ENCODE results near the gene RAD23A.

RAD23A gene

GRCh38 chr19:12939975-12940423, 5.7 kb upstream of the RAD23A start:
- H3K4me3 ChIP-seq (ENCODE audit: low read length): peak overlapping the region; percentile 99
- H3K4me2 ChIP-seq (ENCODE audit: low read length): peak overlapping the region; percentile 80
- peak overlapping the region; percentile 99 for H3K9ac ChIP-seq (ENCODE audit: low read depth, low read length)
- no peaks in the 10 kb centered on the region for H3K9me3 ChIP-seq (replicated peaks; ENCODE audit: low read length)
- no peaks in the 10 kb centered on the region for H3K27me3 ChIP-seq (ENCODE audit: control insufficient read depth, insufficient read depth, low read length)
- H3K36me3 ChIP-seq (ENCODE audit: insufficient read depth, low read length): peaks cover 63% of the 10 kb centered on the region
- peaks cover 35% of the 10 kb centered on the region for H3K4me1 ChIP-seq (ENCODE audit: control insufficient read depth, insufficient read depth, low read length)

GRCh38 chr19:12940897-12941296, 4.8 kb upstream of the RAD23A start:
- H3K4me3 ChIP-seq (ENCODE audit: low read length): peak overlapping the region; percentile 99
- H3K9me3 ChIP-seq (replicated peaks; ENCODE audit: low read length): no peaks in the 10 kb centered on the region

DNA sequence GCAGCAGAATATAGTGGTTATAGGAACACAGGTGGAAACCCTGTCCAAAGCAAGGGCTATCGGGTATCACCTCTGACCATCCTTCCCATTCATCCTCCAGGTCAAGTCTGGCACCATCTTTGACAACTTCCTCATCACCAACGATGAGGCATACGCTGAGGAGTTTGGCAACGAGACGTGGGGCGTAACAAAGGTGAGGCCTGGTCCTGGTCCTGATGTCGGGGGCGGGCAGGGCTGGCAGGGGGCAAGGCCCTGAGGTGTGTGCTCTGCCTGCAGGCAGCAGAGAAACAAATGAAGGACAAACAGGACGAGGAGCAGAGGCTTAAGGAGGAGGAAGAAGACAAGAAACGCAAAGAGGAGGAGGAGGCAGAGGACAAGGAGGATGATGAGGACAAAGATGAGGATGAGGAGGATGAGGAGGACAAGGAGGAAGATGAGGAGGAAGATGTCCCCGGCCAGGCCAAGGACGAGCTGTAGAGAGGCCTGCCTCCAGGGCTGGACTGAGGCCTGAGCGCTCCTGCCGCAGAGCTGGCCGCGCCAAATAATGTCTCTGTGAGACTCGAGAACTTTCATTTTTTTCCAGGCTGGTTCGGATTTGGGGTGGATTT, 2.1 kb upstream of the RAD23A start:
- H3K9ac ChIP-seq (ENCODE audit: low read depth, low read length): no peak overlapping the region
- no peaks in the 10 kb centered on the region for H3K9me3 ChIP-seq (replicated peaks; ENCODE audit: low read length)
- peaks cover 38% of the 10 kb centered on the region for H3K4me1 ChIP-seq (ENCODE audit: control insufficient read depth, insufficient read depth, low read length)
- peaks cover 74% of the 10 kb centered on the region for H3K36me3 ChIP-seq (ENCODE audit: insufficient read depth, low read length)
- no peaks in the 10 kb centered on the region for H3K27me3 ChIP-seq (ENCODE audit: control insufficient read depth, insufficient read depth, low read length)
- H3K4me3 ChIP-seq (ENCODE audit: low read length): no peak overlapping the region
- H3K4me2 ChIP-seq (ENCODE audit: low read length): no peak overlapping the region

More at GRCh38 chr19:12940897-12941296, 4.8 kb upstream of the RAD23A start:
- Histone ChIP-seq H3K27me3 (ENCODE audit: control insufficient read depth, insufficient read depth, low read length) (no peaks in the 10 kb centered on the region), H3K9ac (ENCODE audit: low read depth, low read length) (no peak overlapping the region), H3K4me1 (ENCODE audit: control insufficient read depth, insufficient read depth, low read length) (peaks cover 35% of the 10 kb centered on the region), H3K36me3 (ENCODE audit: insufficient read depth, low read length) (peaks cover 64% of the 10 kb centered on the region), H3K4me2 (ENCODE audit: low read length) (peak overlapping the region; percentile 80)

DNA sequence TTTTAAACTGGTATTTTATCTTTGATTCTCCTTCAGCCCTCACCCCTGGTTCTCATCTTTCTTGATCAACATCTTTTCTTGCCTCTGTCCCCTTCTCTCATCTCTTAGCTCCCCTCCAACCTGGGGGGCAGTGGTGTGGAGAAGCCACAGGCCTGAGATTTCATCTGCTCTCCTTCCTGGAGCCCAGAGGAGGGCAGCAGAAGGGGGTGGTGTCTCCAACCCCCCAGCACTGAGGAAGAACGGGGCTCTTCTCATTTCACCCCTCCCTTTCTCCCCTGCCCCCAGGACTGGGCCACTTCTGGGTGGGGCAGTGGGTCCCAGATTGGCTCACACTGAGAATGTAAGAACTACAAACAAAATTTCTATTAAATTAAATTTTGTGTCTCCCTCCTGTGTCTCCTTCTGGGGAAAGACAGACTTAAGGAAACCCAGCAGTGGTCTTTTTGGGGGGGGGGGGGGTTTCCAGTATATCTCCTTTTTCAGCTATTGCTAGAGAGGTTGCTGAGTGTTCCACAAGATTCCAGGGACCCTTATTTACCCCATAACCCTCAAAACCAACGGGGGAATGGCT, 1.5 kb upstream of the RAD23A start:
- H3K4me1 ChIP-seq (ENCODE audit: control insufficient read depth, insufficient read depth, low read length): peaks cover 39% of the 10 kb centered on the region

DNA sequence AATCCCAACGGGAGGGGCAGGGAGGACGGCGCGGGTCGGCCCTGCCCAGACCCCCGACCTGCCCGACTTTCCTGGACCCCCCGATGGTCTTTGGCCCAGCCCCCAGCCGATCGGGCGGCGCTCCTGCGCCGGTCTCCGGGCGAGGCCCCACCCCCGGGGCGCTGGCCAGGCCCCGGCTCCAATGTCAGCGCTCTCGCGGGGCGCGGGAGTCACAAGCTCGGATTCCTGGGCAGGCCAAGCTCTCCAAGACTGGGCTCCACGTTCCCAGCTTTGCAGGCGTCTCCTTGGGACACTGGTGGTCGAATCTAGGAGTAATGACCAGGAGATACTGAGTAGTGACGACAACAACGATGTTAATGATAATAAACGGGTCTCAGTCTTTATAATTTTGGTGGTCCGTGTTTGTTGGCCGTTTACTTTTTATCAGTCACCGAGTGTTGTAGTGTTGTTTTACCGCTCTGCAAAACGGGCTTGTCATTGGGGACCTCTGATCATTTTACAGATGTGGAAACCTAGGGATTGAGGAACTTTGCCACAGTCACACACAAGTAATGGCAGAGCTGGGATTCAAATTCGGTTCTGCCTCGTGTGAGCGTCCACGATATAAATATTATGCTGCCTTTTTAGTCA, 545 bp downstream of the RAD23A start:
- peaks cover 64% of the 10 kb centered on the region for H3K36me3 ChIP-seq (ENCODE audit: insufficient read depth, low read length)
- peaks cover 26% of the 10 kb centered on the region for H3K4me1 ChIP-seq (ENCODE audit: control insufficient read depth, insufficient read depth, low read length)
- no peaks in the 10 kb centered on the region for H3K27me3 ChIP-seq (ENCODE audit: control insufficient read depth, insufficient read depth, low read length)
- peak overlapping the region; percentile 93 for H3K9ac ChIP-seq (ENCODE audit: low read depth, low read length)
- H3K4me2 ChIP-seq (ENCODE audit: low read length): peak overlapping the region; percentile 93
- H3K4me3 ChIP-seq (ENCODE audit: low read length): peak overlapping the region; percentile 74
- no peaks in the 10 kb centered on the region for H3K9me3 ChIP-seq (replicated peaks; ENCODE audit: low read length)

More for the DNA sequence above, 1.5 kb upstream of the RAD23A start:
- no peak overlapping the region for H3K9ac ChIP-seq (ENCODE audit: low read depth, low read length)
- H3K4me3 ChIP-seq (ENCODE audit: low read length): no peak overlapping the region
- H3K36me3 ChIP-seq (ENCODE audit: insufficient read depth, low read length): peaks cover 74% of the 10 kb centered on the region
- no peaks in the 10 kb centered on the region for H3K27me3 ChIP-seq (ENCODE audit: control insufficient read depth, insufficient read depth, low read length)
- H3K9me3 ChIP-seq (replicated peaks; ENCODE audit: low read length): no peaks in the 10 kb centered on the region
- H3K4me2 ChIP-seq (ENCODE audit: low read length): no peak overlapping the region

GRCh38 chr19:12946731-12947496, 1.3 kb downstream of the RAD23A start:
- peak overlapping the region; percentile 93 for H3K4me2 ChIP-seq (ENCODE audit: low read length)
- no peaks in the 10 kb centered on the region for H3K9me3 ChIP-seq (replicated peaks; ENCODE audit: low read length)
- H3K4me1 ChIP-seq (ENCODE audit: control insufficient read depth, insufficient read depth, low read length): peaks cover 27% of the 10 kb centered on the region
- no peaks in the 10 kb centered on the region for H3K27me3 ChIP-seq (ENCODE audit: control insufficient read depth, insufficient read depth, low read length)
- peak overlapping the region; percentile 93 for H3K9ac ChIP-seq (ENCODE audit: low read depth, low read length)
- peak overlapping the region; percentile 74 for H3K4me3 ChIP-seq (ENCODE audit: low read length)
- peaks cover 62% of the 10 kb centered on the region for H3K36me3 ChIP-seq (ENCODE audit: insufficient read depth, low read length)

DNA sequence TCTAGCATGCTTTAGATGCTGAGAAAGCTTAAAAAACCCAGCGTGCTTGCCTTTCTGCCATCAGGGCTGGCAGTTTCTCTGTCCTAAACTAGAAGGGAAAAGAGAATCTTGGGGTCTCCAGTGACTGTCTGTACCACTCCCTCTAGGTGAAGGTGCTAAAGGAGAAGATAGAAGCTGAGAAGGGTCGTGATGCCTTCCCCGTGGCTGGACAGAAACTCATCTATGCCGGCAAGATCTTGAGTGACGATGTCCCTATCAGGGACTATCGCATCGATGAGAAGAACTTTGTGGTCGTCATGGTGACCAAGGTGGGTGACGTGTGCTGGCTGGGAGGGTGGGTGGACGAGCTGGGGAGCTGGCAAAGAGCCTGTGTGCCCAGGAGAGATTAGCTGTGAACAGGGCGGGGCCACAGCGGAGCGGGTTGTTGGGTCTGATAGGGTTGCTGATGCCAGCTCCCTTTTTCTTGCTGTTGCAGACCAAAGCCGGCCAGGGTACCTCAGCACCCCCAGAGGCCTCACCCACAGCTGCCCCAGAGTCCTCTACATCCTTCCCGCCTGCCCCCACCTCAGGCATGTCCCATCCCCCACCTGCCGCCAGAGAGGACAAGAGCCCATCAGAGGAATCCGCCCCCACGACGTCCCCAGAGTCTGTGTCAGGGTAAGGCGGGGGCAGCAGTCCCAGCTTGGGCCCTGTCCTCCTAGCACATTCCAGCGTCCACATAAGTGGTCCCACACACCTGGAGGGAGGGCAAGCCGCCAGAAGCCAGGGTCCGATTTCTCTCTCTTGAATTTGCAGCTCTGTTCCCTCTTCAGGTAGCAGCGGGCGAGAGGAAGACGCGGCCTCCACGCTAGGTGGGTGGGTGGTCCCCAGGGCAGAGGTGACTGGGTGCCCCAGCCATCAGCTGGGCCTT, 2.3 kb downstream of the RAD23A start:
- Histone ChIP-seq H3K9ac (ENCODE audit: low read depth, low read length) (no peak overlapping the region), H3K36me3 (ENCODE audit: insufficient read depth, low read length) (peaks cover 60% of the 10 kb centered on the region), H3K4me3 (ENCODE audit: low read length) (no peak overlapping the region), H3K27me3 (ENCODE audit: control insufficient read depth, insufficient read depth, low read length) (no peaks in the 10 kb centered on the region), H3K9me3 (replicated peaks; ENCODE audit: low read length) (no peaks in the 10 kb centered on the region), H3K4me2 (ENCODE audit: low read length) (peak overlapping the region; percentile 93), H3K4me1 (ENCODE audit: control insufficient read depth, insufficient read depth, low read length) (peaks cover 36% of the 10 kb centered on the region)

- H3K4me2 ChIP-seq (ENCODE audit: low read length): no peak overlapping the region
- peaks cover 38% of the 10 kb centered on the region for H3K4me1 ChIP-seq (ENCODE audit: control insufficient read depth, insufficient read depth, low read length)
- no peak overlapping the region for H3K4me3 ChIP-seq (ENCODE audit: low read length)
- H3K36me3 ChIP-seq (ENCODE audit: insufficient read depth, low read length): peaks cover 56% of the 10 kb centered on the region
- H3K27me3 ChIP-seq (ENCODE audit: control insufficient read depth, insufficient read depth, low read length): no peaks in the 10 kb centered on the region
- H3K9me3 ChIP-seq (replicated peaks; ENCODE audit: low read length): no peaks in the 10 kb centered on the region
- no peak overlapping the region for H3K9ac ChIP-seq (ENCODE audit: low read depth, low read length)
These were observed 3.1 kb downstream of the RAD23A start for GRCh38 chr19:12948612-12949362.

DNA sequence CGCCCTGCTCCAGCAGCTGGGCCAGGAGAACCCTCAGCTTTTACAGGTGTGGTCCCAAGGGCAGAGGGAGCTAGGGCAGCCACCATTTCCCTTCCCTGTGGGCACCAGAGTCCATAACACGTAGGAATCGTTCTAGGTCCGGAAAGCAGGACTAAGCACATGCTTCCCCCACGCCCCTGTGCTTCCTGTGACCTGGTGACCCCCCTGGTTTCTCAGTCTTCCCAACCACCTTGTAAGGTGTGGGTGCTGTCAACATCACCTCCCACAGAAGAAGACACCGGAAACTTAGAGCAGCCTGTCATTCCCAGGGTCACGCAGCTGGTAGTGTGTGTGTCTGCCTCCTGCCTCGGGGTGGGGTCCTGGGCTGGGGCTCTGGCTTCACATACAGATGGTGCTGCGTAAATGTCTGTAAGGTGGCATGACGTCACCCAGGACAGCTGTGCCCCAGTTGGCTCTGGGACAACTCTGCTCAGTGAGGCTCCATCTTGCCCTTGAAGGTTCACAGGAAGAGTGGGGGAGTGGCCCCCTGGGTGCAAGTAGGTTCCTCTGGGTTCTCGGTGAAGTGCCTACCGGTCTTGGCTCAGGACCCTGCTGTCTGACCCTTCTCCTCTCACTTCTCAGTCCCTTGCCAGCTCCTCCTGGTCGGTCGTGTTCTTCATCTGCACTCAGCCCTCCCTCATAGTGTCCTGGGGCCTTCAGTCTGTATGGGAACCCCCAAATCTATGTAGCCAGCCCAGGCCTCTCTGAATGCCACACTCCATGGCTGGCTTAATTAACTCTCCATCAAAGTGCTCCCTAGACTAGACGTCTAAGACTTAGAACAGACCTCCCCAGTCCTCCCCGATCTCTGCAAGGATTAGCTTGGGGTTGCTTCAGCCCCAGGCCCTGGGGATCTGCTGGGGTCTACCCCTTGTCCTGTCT, 4.0 kb downstream of the RAD23A start:
- Histone ChIP-seq H3K9me3 (replicated peaks; ENCODE audit: low read length) (no peaks in the 10 kb centered on the region), H3K36me3 (ENCODE audit: insufficient read depth, low read length) (peaks cover 58% of the 10 kb centered on the region), H3K4me1 (ENCODE audit: control insufficient read depth, insufficient read depth, low read length) (peaks cover 47% of the 10 kb centered on the region), H3K4me2 (ENCODE audit: low read length) (no peak overlapping the region), H3K27me3 (ENCODE audit: control insufficient read depth, insufficient read depth, low read length) (no peaks in the 10 kb centered on the region), H3K9ac (ENCODE audit: low read depth, low read length) (no peak overlapping the region), H3K4me3 (ENCODE audit: low read length) (no peak overlapping the region)
